PC-3 (cell line): ENCODE data around the gene LOX. TPM values are rescaled to one million over a fixed set of nuclear protein-coding genes. Genes with fewer than 3 reads are reported as not detected.

Source experiments
- ATAC-seq: fragments of 200-7000 bp; cut with Tn5 transposase; 2 replicates; pipeline ENCODE4 v1.9.1; 2020; ENCODE audit warnings: mild to moderate bottlenecking, moderate library complexity
- BruUV-seq: library from RNA; stranded (reverse); fragments of 400-500 nt; replicated peaks from 2 replicates; lab custom pipeline; 2021; lab: Mats Ljungman, UMichigan
- CTCF ChIA-PET: fragments of 300-600 bp; sonication (Branson Sonifier 250); formaldehyde crosslinking; loops from one replicate; lab custom pipeline; 2022; ENCODE audit warnings: antibody characterized with exemption; lab: Charles Lee
- POLR2A ChIA-PET: fragments of 300-600 bp; sonication (Branson Sonifier 250); formaldehyde crosslinking; loops from one replicate; lab custom pipeline; 2022; ENCODE audit warnings: antibody characterized with exemption; ENCODE audit not compliant: unreplicated experiment; lab: Charles Lee
- DNase-seq: peaks from one replicate; pipeline ENCODE4 v3.0.0-alpha.2; 2015
- H2AFZ ChIP-seq: fragments of 300-600 bp; sonication (generic); 2 replicates; pipeline ENCODE4 v1.6.0; 2016; ENCODE audit warnings: antibody characterized with exemption, low read length
- H3F3A ChIP-seq: fragments of 300-600 bp; sonication (generic); one replicate; pipeline ENCODE4 v1.6.0; 2017; ENCODE audit warnings: antibody characterized with exemption, low read length, control low read depth, mild to moderate bottlenecking; ENCODE audit not compliant: unreplicated experiment
- H3K27ac ChIP-seq: fragments of 300-600 bp; sonication (generic); 2 replicates; pipeline ENCODE4 v1.5.1; 2016; ENCODE audit warnings: mild to moderate bottlenecking, low read length
- H3K27me3 ChIP-seq: fragments of 300-600 bp; sonication (generic); 2 replicates; pipeline ENCODE4 v1.6.1; 2016; ENCODE audit warnings: low read length, mixed read lengths
- H3K36me3 ChIP-seq: fragments of 300-600 bp; sonication (generic); 2 replicates; pipeline ENCODE4 v1.6.1; 2016; ENCODE audit warnings: low read depth, mixed run types, low read length, mixed read lengths
- H3K4me1 ChIP-seq: fragments of 300-600 bp; sonication (generic); 2 replicates; pipeline ENCODE4 v1.5.1; 2016; ENCODE audit warnings: low read length; ENCODE audit not compliant: insufficient read depth
- H3K4me2 ChIP-seq: fragments of 300-600 bp; sonication (generic); 2 replicates; pipeline ENCODE4 v1.6.0; 2016; ENCODE audit warnings: low read length
- H3K4me3 ChIP-seq: fragments of 300-600 bp; sonication (generic); 2 replicates; pipeline ENCODE4 v1.5.1; 2016; ENCODE audit warnings: mild to moderate bottlenecking, low read length, mixed read lengths
- H3K79me2 ChIP-seq: fragments of 300-600 bp; sonication (generic); 2 replicates; pipeline ENCODE4 v1.6.1; 2017; ENCODE audit warnings: low read length, mixed read lengths
- H3K9ac ChIP-seq: fragments of 300-600 bp; sonication (generic); 2 replicates; pipeline ENCODE4 v1.6.0; 2016; ENCODE audit warnings: mild to moderate bottlenecking, low read length
- H3K9me2 ChIP-seq: fragments of 300-600 bp; sonication (generic); replicated peaks from 2 replicates; pipeline ENCODE4 v1.6.1; 2016; ENCODE audit warnings: mixed run types, low read length, mixed read lengths
- H3K9me3 ChIP-seq: fragments of 300-600 bp; sonication (generic); 2 replicates; pipeline ENCODE4 v1.6.1; 2016; ENCODE audit warnings: low read length, mixed read lengths
- H4K20me1 ChIP-seq: fragments of 300-600 bp; sonication (generic); 2 replicates; pipeline ENCODE4 v1.6.1; 2016; ENCODE audit warnings: low read length, mixed read lengths
- CTCF ChIP-seq: fragments of 300-600 bp; sonication (generic); conservative IDR thresholded peaks from 2 replicates; pipeline ENCODE4 v1.5.1; 2017; ENCODE audit warnings: antibody characterized with exemption, low read depth, mild to moderate bottlenecking, low read length
- EZH2 ChIP-seq: fragments of 300-600 bp; sonication (generic); IDR thresholded peaks from one replicate; pipeline ENCODE4 v1.6.1; 2017; ENCODE audit warnings: antibody characterized with exemption, mild to moderate bottlenecking, low read length; ENCODE audit not compliant: unreplicated experiment
- EZH2phosphoT487 ChIP-seq: fragments of 300-600 bp; sonication (generic); IDR thresholded peaks from 2 replicates; pipeline ENCODE4 v1.6.1; 2018; ENCODE audit warnings: mild to moderate bottlenecking, antibody characterized with exemption, low read length, borderline replicate concordance
- intact Hi-C: fragments of 100-400 bp; cut with micrococcal nuclease; formaldehyde crosslinking; loops from 2 replicates; pipeline ENCODE4 v1.9.0; 2023
- total RNA-seq: library from RNA; depleted of rRNA; stranded (reverse); fragments of >200 nt; gene quantifications from 2 replicates; pipeline ENCODE4 v1.2.3, GENCODE V29; 2014

Gene LOX
- total RNA-seq, 1 experiment from 2014 or later, result 0.18 TPM

GRCh38 chr5:122081541-122081940, 3.5 kb upstream of the LOX start:
- no peak overlapping the region for H3K4me3 ChIP-seq
- H3F3A ChIP-seq, result no peaks in the 10 kb centered on the region
- DNase-seq, result no peak
- H3K9me2 ChIP-seq, result no peaks in the 10 kb centered on the region
- no peaks in the 10 kb centered on the region for H3K27me3 ChIP-seq
- no peaks in the 10 kb centered on the region for H3K36me3 ChIP-seq
- intact Hi-C loops, result no loop called here
- no peak overlapping the region for H3K27ac ChIP-seq
- no peak overlapping the region for H3K4me2 ChIP-seq
- peaks cover 5% of the 10 kb centered on the region; the same call in 1 of the 2 replicates for H3K4me1 ChIP-seq
- ChIA-PET CTCF (no interaction called here), POLR2A (no interaction called here)
- no peak overlapping the region for H2AFZ ChIP-seq
- no TSS peak for BruUV-seq
- H3K9me3 ChIP-seq, result no peaks in the 10 kb centered on the region
- no peaks in the 10 kb centered on the region for H4K20me1 ChIP-seq
- no peaks in the 10 kb centered on the region for H3K79me2 ChIP-seq
- no peak overlapping the region for H3K9ac ChIP-seq
- no peak for ATAC-seq
- no peak for TF ChIP-seq CTCF
- no peak for TF ChIP-seq EZH2phosphoT487
- TF ChIP-seq EZH2, result no peak

- H3K4me2 ChIP-seq, result peak overlapping the region; percentile 99
- TF ChIP-seq CTCF (no peak), EZH2 (no peak), EZH2phosphoT487 (no peak)
- peak overlapping the region; percentile 33 for H3K9ac ChIP-seq
- BruUV-seq, result no TSS peak
- H3K4me3 ChIP-seq, result peak overlapping the region; percentile 76
- H2AFZ ChIP-seq, result peak overlapping the region; percentile 89
- no peak overlapping the region for H3K27ac ChIP-seq
- no peaks in the 10 kb centered on the region for H4K20me1 ChIP-seq
- H3K36me3 ChIP-seq, result no peaks in the 10 kb centered on the region
- peaks cover 10% of the 10 kb centered on the region; the same call in 1 of the 2 replicates for H3K4me1 ChIP-seq
- ChIA-PET POLR2A (interaction anchor here (0.6 to 0.7 kb wide), 2 partner anchors 36 to 114 kb away, joined by 3 to 4 read pairs; no protein-coding TSS in a partner anchor), CTCF (interaction anchor here (0.6 to 3.1 kb wide), 4 partner anchors 86 to 1121 kb away, joined by 3 to 15 read pairs (median 3); no protein-coding TSS in a partner anchor)
- no peaks in the 10 kb centered on the region for H3K9me2 ChIP-seq
- no peaks in the 10 kb centered on the region for H3K79me2 ChIP-seq
- no peaks in the 10 kb centered on the region for H3K27me3 ChIP-seq
- intact Hi-C loops, result loop anchor here (1.0 to 2.0 kb wide), 2 partner anchors 23 to 95 kb away; no protein-coding TSS in a partner anchor
- ATAC-seq, result peak; percentile 56
- H3K9me3 ChIP-seq, result no peaks in the 10 kb centered on the region
- peak; percentile 3 for DNase-seq
- no peaks in the 10 kb centered on the region for H3F3A ChIP-seq
These were observed 518 bp downstream of the LOX start for GRCh38 chr5:122077366-122078115.
